Muscle layer of duodenum (tissue), 2 donors: ENCODE data around the gene KSR2.

Experiments used
- H3K27ac ChIP-seq: one replicate; pipeline ENCODE4 v1.7.0; 2013; ENCODE audit warnings: mild to moderate bottlenecking, low read length
- H3K27me3 ChIP-seq: one replicate; pipeline ENCODE4 v1.7.0; 2013; ENCODE audit warnings: low read depth, mild to moderate bottlenecking, control low read depth, low read length
- H3K36me3 ChIP-seq, 2 donors: one replicate each; pipeline ENCODE4 v1.7.0; 2013; ENCODE audit warnings: low read length in 2 of 2, control low read depth in 1 of 2, mild to moderate bottlenecking in 1 of 2; ENCODE audit not compliant: insufficient read depth in 2 of 2, control insufficient read depth in 1 of 2
- H3K4me1 ChIP-seq, 2 donors: one replicate each; pipeline ENCODE4 v1.7.0; 2013; ENCODE audit warnings: low read length in 2 of 2, mild to moderate bottlenecking in 2 of 2, control low read depth in 1 of 2, moderate library complexity in 1 of 2; ENCODE audit not compliant: insufficient read depth in 2 of 2, control insufficient read depth in 1 of 2
- H3K4me3 ChIP-seq, 2 donors: one replicate each; pipeline ENCODE4 v1.7.0; 2013; ENCODE audit warnings: low read length in 2 of 2, low read depth in 1 of 2, mild to moderate bottlenecking in 1 of 2
- H3K9me3 ChIP-seq, 2 donors: one replicate each; pipeline ENCODE4 v1.7.0; 2013; ENCODE audit warnings: low read length in 2 of 2, control low read depth in 1 of 2, mild to moderate bottlenecking in 1 of 2; ENCODE audit not compliant: control insufficient read depth in 1 of 2
- donor health status: healthy.

The KSR2 gene

GRCh38 chr12:117680312-117680711 is 288.5 kb downstream of the KSR2 start:
- H3K27me3 ChIP-seq: no peaks in the 10 kb centered on the region
- no peak overlapping the region for H3K27ac ChIP-seq
- H3K36me3 ChIP-seq: no peaks in the 10 kb centered on the region
- no peak overlapping the region for H3K4me3 ChIP-seq
- no peaks in the 10 kb centered on the region for H3K4me1 ChIP-seq
- H3K9me3 ChIP-seq: no peaks in the 10 kb centered on the region

- Histone ChIP-seq H3K4me3 (no peak overlapping the region), H3K9me3 (no peaks in the 10 kb centered on the region), H3K27me3 (no peaks in the 10 kb centered on the region), H3K27ac (no peak overlapping the region), H3K4me1 (no peaks in the 10 kb centered on the region), H3K36me3 (no peaks in the 10 kb centered on the region)
These were observed 289.0 kb downstream of the KSR2 start for GRCh38 chr12:117679776-117680175.

GRCh38 chr12:117674763-117675162 is 294.0 kb downstream of the KSR2 start:
- no peaks in the 10 kb centered on the region for H3K9me3 ChIP-seq

GRCh38 chr12:117674313-117674712 is 294.5 kb downstream of the KSR2 start:
- no peaks in the 10 kb centered on the region for H3K9me3 ChIP-seq
- no peaks in the 10 kb centered on the region for H3K4me1 ChIP-seq
- no peak overlapping the region for H3K4me3 ChIP-seq
- H3K27ac ChIP-seq: no peak overlapping the region
- no peaks in the 10 kb centered on the region for H3K27me3 ChIP-seq
- no peaks in the 10 kb centered on the region for H3K36me3 ChIP-seq

More at GRCh38 chr12:117674763-117675162, 294.0 kb downstream of the KSR2 start:
- Histone ChIP-seq H3K36me3 (no peaks in the 10 kb centered on the region), H3K27me3 (no peaks in the 10 kb centered on the region), H3K4me3 (no peak overlapping the region), H3K27ac (no peak overlapping the region), H3K4me1 (no peaks in the 10 kb centered on the region)

- no peaks in the 10 kb centered on the region for H3K4me1 ChIP-seq
- no peaks in the 10 kb centered on the region for H3K36me3 ChIP-seq
- H3K27ac ChIP-seq: no peak overlapping the region
- no peak overlapping the region for H3K4me3 ChIP-seq
- no peaks in the 10 kb centered on the region for H3K27me3 ChIP-seq
- H3K9me3 ChIP-seq: no peaks in the 10 kb centered on the region
These were observed 297.1 kb downstream of the KSR2 start for GRCh38 chr12:117671734-117672133.

GRCh38 chr12:117664169-117664568 is 304.6 kb downstream of the KSR2 start:
- no peaks in the 10 kb centered on the region for H3K4me1 ChIP-seq
- no peak overlapping the region for H3K27ac ChIP-seq
- no peak overlapping the region for H3K4me3 ChIP-seq
- H3K27me3 ChIP-seq: no peaks in the 10 kb centered on the region
- no peaks in the 10 kb centered on the region for H3K9me3 ChIP-seq
- no peaks in the 10 kb centered on the region for H3K36me3 ChIP-seq

- H3K27me3 ChIP-seq: no peaks in the 10 kb centered on the region
- no peaks in the 10 kb centered on the region for H3K36me3 ChIP-seq
- no peak overlapping the region for H3K27ac ChIP-seq
- H3K4me3 ChIP-seq: no peak overlapping the region
- no peaks in the 10 kb centered on the region for H3K9me3 ChIP-seq
- H3K4me1 ChIP-seq: no peaks in the 10 kb centered on the region
These were observed 306.0 kb downstream of the KSR2 start for GRCh38 chr12:117662620-117663395.

- Histone ChIP-seq H3K4me1 (no peaks in the 10 kb centered on the region), H3K27me3 (no peaks in the 10 kb centered on the region)
These were observed 306.6 kb downstream of the KSR2 start for GRCh38 chr12:117662220-117662619.

GRCh38 chr12:117661471-117661870 is 307.3 kb downstream of the KSR2 start:
- no peaks in the 10 kb centered on the region for H3K4me1 ChIP-seq
- no peaks in the 10 kb centered on the region for H3K27me3 ChIP-seq

More at GRCh38 chr12:117662220-117662619, 306.6 kb downstream of the KSR2 start:
- H3K9me3 ChIP-seq: no peaks in the 10 kb centered on the region
- H3K36me3 ChIP-seq: no peaks in the 10 kb centered on the region
- no peak overlapping the region for H3K27ac ChIP-seq
- no peak overlapping the region for H3K4me3 ChIP-seq

GRCh38 chr12:117660896-117661295 is 307.9 kb downstream of the KSR2 start:
- Histone ChIP-seq H3K9me3 (no peaks in the 10 kb centered on the region), H3K36me3 (no peaks in the 10 kb centered on the region), H3K27ac (no peak overlapping the region), H3K27me3 (no peaks in the 10 kb centered on the region), H3K4me3 (no peak overlapping the region), H3K4me1 (no peaks in the 10 kb centered on the region)

More at GRCh38 chr12:117661471-117661870, 307.3 kb downstream of the KSR2 start:
- H3K27ac ChIP-seq: no peak overlapping the region
- no peaks in the 10 kb centered on the region for H3K9me3 ChIP-seq
- no peak overlapping the region for H3K4me3 ChIP-seq
- H3K36me3 ChIP-seq: no peaks in the 10 kb centered on the region

GRCh38 chr12:117658226-117658625 is 310.6 kb downstream of the KSR2 start:
- Histone ChIP-seq H3K27ac (no peak overlapping the region), H3K4me1 (no peaks in the 10 kb centered on the region), H3K36me3 (no peaks in the 10 kb centered on the region), H3K4me3 (no peak overlapping the region), H3K27me3 (no peaks in the 10 kb centered on the region), H3K9me3 (peaks cover 0 to 2% of the 10 kb centered on the region in 2 donors)

- H3K27me3 ChIP-seq: no peaks in the 10 kb centered on the region
- H3K9me3 ChIP-seq: peaks cover 0 to 19% of the 10 kb centered on the region in 2 donors
- H3K27ac ChIP-seq: no peak overlapping the region
- no peaks in the 10 kb centered on the region for H3K36me3 ChIP-seq
- no peak overlapping the region for H3K4me3 ChIP-seq
- no peaks in the 10 kb centered on the region for H3K4me1 ChIP-seq
These were observed 319.0 kb downstream of the KSR2 start for GRCh38 chr12:117649796-117650195.
